ENCODE results near the gene RCAN1.
"Not testable (repeated sequence)": the region's sequence is repeated elsewhere in the genome, so short reads cannot be mapped to it uniquely, and the experiment has no call there.

RCAN1 gene

DNA sequence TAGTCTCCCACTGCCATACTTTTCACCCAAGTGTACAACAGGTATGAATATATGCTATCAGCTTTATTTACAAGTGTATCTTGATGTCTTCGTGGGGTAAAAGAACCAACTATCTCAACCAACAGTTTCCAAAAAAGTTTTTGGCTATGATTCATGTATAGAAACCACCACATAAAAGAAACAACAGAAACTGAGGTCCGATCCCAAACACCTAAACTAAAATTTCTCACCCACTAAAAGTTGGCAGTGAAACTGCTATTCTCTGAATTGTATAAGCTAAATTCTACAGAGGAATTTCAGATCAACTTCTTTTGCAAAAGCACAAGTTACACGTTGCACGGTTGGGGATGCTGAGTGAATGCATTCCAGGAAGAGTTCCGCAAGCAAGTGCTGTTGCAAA is 97.9 kb downstream of the RCAN1 start:
- DNase-seq (ENCODE audit: low spot score) = no peak

DNA sequence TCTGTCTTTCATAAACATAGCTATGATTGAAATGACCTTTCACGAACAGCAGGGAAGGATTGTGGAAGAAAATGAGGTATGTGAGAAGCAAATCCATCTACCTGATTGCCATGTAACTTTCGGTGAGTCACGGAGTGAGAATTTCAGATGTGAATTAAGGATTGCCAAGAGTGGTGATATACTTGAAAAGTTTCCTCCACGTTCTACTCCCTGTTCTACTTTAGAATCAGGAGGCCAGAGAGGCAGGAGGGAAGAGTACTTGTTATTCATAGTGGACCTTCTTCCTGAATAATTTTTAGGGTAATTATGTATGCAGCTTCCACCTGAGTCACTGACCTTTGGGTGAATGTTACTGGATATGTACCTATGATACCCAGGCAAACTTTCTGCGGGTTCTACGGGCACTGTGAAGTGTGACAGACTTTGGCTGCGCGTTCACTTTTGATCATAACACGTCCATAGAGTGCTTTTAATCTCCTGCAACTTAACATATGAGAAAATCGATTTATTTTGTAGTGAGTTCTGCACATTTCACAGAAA is 100.3 kb downstream of the RCAN1 start:
- no peak for DNase-seq (ENCODE audit: low spot score)

DNA sequence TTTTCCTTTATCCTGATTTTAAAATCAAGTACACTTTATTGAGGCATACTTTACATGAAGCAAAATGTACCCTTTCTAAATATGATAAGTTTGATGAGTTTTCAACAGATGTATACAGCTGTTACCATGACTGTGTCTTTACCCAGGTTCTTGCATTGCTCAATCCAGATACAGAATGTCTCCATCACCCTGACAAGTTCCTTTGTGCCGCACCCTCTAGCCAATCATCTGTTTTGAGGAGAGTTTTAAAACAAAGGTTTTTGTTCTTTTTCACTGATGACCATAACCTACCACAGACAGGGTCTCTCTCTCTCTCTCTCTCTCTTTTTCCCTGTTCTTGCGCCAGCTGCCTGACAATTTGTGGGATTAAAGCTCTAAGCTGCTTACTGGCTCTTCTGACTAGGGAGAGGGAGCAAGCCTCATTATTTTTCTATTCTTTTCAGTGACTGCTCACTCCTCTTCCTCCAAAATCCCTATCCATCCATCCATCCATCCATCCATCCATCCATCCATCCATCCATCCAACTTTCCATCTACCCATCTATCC is 101.7 kb downstream of the RCAN1 start:
- no peak for DNase-seq (ENCODE audit: low spot score)

DNA sequence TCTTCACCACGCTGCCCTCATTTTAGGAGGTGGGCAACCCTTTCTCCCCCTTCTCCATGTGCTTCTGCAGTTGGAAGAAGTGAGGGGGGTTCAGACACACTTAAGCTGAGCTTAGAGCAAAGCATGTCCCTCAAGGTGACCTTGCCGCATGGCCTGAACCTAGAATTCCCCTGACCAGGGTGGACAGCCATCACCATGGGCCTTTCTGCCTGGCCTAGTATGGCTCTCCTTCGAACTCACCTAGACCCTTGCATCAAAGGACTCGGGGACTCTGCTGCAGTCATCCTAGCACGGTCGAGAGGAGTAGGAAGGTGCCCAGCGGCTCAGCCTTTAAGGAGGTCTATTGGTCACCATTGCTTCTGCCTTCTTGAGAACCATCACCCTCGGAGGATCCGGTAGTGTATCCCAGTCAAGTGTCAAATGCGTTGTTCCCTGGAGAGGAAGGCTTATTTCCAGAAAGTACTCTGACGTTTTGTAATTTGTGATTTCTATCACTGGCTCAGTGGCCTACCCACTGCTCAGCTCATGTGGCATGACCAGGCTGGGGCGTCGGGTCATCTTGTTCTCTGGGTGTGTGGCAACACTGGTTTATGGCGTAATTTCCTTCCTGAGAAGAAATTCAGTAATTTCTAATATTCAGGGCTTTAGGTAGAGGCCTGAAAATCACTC is 103.0 kb downstream of the RCAN1 start, which contains the start of gene KCNE1:
Gene KCNE1, minus strand, starts transcription at position 424 of the 669 bp plus-strand sequence. CDS start 62,576 bp downstream, outside the sequence.
- peak; percentile 11 for DNase-seq (ENCODE audit: low spot score)

DNA sequence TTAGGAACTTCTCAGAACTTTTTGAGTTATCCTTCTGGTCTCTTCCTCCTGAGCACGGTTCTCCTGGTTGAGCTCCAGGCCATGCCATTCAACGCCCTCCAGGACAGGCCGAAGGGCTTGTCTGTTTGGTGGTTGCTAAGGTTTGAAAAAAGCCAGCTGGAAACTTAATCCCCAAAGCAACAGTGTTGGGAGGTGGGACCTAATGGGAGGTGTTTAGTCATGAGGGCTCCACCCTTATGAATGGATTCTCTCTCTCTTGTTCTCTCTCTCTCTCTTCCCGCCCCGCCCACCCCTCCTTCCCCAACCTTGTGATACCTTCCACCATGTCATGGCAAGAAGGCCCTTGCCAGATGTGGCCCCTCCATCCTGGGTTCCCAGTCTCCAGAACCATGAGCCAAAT is 103.7 kb downstream of the RCAN1 start:
- DNase-seq (ENCODE audit: low spot score) = peak; percentile 12

DNA sequence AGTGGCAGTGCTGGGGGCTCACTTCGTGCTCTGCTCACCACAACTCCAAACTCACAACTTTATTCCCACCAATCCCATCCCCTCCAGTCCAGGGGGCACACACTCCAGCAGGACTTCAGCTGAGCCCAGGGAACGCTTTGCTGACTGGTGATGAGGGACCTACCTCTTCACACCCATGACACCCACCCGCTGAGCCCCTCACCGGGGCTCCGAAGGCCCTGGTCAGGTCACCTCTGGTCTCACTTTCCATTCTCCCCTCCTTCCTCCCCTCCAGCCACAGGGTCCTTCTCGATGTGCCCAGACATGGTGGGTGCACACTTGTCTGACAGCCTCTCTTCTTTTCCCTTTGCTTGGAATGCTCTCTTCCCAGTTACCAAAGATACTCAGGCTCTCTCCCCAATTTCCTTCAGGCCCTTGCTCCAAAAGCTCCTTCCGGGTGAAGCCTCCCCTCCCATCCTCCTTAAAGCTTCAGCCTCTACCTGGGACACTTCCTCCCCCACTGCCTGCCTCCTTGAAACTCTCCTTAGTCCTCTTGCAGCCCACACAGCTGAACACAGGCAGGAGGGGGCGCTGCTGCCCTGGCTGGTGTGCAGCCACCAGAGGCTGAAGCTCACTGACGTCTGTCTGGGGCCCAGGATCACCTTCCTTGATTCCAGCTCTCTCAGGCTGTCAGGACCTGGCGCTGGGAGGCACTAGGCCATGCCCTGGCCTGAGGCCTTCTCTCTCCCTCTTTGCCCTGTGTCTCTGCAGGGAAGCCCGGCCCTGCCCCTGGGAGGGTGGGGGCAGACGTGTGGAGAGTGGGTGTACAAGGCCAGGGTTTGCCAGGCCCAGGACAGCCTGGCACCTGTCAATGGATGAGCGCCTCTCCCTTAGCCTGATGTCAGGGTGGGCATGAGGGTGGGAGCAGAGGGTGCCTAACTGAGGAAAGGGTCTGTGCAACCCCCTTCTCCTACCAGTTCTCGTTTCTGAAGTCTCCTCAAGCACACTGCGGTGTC is 104.5 kb downstream of the RCAN1 start:
- peak; percentile 83 for DNase-seq (ENCODE audit: low spot score)

DNA sequence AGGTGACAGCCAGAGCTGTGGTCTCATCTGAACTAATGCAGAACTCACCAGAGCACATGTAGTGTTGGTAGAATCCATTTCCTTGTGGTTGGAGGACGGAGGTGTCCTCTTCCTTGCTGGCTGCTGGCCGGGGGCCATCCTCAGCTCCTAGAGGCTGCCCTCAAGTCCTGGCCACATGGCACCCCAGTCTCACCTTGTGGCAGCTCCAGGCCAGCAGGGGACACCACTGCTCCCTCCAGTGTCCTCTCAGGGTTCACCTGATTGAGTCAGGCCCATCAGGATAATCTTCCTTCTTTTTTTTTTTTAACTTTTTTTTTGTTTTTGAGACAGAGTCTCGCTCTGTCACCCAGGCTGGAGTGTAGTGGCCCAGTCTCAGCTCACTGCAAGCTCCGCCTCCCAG is 105.8 kb downstream of the RCAN1 start:
- no peak for DNase-seq (ENCODE audit: low spot score)

DNA sequence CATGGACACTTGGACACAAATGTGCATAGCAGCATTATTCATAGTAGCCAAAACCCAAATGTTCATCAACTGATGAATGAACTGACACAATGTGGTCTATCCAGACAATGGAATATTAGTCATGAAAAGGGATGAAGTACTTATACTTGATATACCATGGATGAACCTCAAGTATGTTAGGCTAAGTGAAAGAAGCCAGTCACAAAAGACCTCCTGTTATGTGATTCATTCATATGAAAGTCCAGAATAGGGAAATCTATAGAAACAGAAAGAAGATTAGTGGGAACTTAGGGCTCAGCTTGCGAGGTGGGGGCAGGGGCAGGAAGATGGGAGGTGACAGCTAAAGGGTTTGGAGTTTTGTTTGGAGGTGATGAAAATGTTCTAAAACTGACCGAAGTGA is 110.3 kb downstream of the RCAN1 start:
- no peak for DNase-seq (ENCODE audit: low spot score)

DNA sequence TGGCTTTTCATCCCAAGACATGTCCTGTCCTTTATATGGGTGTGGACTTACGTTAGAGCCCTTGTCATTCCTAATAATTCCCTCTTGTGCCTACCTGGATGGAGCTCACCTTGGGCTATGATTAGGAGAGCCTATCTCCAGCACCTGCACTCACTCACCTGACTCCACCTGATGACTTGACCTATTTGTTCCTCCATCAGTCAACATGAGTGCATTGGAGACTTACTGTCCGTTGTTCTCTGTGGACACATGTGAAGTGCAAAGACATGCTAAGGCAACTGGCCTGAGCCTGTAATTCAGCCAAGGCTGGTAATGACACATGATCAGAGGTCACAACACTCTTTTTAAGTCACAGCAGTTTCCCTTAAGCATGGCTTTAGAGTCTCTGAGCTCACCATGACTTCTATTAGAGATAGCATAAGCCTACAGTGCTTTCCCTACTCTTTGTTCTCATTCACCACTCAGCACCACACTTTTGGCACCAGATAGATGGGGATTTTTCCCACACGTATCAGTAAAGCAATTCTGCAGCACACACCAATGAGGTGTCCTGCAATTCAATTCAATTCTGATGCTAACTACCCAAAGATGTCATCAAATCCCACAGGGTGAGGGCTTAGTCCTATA is 112.3 kb downstream of the RCAN1 start:
- DNase-seq (ENCODE audit: low spot score) = no peak

DNA sequence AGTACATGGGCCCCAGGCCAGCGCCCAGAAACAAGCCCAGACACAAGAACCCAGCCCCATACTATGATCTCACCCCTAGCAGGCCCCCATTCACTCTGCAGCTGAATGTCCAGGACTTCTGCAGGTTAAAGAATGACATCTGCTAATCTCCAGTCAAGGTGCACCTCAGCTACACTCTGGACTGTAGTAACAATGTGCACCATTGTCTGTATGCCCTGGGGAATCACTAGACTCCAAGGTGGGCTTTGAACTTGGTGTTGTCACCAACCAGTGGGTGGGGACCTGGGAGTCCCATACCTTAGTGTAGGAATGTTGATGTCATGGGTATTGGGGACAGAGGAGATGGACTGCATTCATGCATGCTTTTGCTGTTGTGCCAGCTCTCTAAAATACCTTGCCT is 113.2 kb downstream of the RCAN1 start:
- no peak for DNase-seq (ENCODE audit: low spot score)

DNA sequence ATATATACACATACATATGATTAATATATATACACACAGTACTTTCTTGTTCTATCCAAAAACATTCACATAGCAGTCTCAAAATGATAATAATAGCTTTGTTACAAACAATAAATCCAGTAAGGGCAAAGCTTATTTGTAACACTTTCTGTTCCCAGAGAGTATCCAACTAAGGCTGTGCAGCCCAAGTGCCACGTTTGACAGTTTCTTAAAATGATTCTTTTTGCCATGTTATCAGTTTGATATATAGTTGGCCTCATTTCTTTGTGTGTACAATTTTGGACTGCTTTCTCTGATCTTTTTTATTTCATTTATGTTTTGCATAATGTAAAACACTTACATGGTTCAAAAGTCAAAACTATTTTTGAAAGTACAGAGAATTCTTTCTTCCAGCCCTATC is 114.7 kb downstream of the RCAN1 start:
- DNase-seq (ENCODE audit: low spot score) = no peak

DNA sequence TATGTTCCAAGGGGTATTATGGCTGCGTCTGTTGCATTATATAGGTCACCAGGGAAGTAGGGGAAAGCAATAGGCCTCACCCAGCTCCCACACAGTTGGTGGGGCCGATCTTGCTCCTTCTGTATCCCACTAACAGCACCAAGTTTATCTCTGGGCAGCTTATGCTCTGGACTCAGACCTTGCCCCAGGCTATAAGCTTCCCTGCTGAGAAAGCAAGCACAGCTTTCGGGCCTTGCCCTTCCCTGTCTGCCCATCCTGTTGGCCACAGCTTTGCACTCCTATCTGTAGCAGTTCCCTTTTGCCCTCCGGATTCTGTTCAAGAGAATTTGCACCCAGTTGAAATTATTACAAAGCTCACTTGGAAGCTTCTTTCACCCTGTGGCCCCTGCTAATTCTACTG is 115.8 kb downstream of the RCAN1 start:
- DNase-seq (ENCODE audit: low spot score) = no peak

DNA sequence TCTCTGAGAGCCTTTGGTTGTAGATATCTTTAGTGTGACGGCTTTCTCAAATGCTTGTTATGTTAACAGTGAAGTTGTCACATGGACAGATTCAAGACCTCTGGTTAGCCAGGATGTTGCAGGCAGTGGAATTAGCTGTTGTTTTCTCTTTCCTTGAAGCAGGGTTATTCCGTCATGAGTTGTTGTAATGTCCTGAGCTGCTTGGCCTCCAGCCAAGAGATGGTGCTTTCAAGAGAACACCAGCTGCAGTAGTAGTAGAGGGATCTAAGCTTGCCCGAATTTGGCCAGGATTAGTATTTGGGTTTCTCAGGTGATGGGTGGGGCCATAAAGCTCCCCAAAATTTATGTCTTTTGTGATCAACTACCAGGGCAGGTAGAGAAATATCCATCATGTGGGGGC is 116.3 kb downstream of the RCAN1 start:
- DNase-seq (ENCODE audit: low spot score) = no peak

DNA sequence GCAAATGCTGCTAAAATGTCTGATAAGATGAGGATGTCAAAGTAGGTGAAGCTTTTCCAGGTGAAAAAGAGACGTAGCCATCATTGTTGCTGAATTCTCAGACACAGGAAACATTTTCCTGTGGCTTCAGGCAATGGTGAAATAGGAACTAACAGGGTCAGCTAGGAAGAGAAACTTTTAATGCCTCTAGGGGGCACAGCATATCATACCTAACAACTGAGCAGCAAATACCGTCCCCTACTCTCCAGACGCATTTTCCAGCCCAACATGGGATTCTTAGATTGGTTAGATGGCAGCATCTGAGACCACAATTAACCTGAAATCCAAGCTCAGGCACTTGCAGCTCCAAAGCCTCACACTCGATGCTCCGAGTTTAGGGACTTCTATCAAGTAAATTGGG is 131.1 kb downstream of the RCAN1 start:
- DNase-seq (ENCODE audit: low spot score) = not testable (repeated sequence)

DNA sequence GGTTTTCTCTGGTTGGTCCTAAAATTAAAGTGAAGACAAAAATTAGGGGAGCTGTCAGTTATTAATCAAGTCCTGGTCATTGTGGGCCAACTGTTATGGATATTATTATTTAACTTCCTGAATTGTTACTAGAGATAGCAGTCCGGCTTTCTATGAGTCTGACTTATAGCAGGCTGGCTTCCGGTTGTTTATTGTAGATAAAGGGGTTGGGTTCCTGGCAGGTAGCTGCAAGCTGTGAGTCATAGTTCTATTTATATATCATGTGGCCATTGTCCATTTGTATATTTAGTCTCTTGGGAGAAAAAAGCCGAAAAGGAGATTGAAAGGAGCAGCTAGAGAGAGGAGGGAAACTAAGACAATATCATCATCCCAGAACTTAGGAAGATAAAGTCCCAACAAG is 131.5 kb downstream of the RCAN1 start:
- not testable (repeated sequence) for DNase-seq (ENCODE audit: low spot score)

DNA sequence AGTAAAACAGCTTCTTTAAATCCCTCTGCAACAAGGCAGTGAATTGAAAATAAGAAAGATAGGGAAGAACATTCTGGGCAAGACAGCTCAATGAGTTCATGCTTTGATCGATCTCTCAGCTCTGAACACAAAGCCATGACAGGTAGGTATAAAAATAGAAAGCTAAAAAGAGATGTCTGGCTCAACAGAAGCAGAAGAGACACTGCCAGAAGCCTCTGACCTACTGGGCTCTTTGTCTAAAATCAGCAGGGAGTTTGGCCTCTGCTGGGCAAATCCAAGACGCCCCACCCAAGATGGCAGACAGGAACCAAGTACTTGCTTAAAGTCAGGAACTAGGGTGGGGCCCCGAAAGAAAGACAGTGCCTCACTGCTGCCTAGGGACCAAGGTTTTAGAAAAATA is 147.6 kb downstream of the RCAN1 start:
- DNase-seq (ENCODE audit: low spot score) = not testable (repeated sequence)
